Keratinocyte (primary cell): Measurements from ENCODE around the gene ZMYND8. TPM values are rescaled to one million over a fixed set of nuclear protein-coding genes. Genes with fewer than 3 reads are reported as not detected.
"Not testable (repeated sequence)": the region's sequence is repeated elsewhere in the genome, so short reads cannot be mapped to it uniquely, and the experiment has no call there.

Experiments used
- DNase-seq: peaks from one replicate; pipeline ENCODE4 v3.0.0-alpha.2; 2011; ENCODE audit warnings: low read depth, missing footprints, low spot score
- FAIRE-seq: peaks from 2 replicates; lab custom pipeline; 2011; peaks lifted over from hg19 to GRCh38; lab: Jason Lieb, UNC
- H2AFZ ChIP-seq: 2 replicates; pipeline ENCODE4 v1.6.0; 2012; ENCODE audit warnings: low read length, control low read depth, inconsistent platforms; ENCODE audit not compliant: control insufficient read depth
- H3K27ac ChIP-seq: 2 replicates; pipeline ENCODE4 v1.5.1; 2011; ENCODE audit warnings: low read length; ENCODE audit not compliant: control insufficient read depth, insufficient read depth
- H3K27me3 ChIP-seq: 3 replicates; pipeline ENCODE4 v1.6.0; 2011; ENCODE audit warnings: low read length; ENCODE audit not compliant: control insufficient read depth, insufficient read depth; ENCODE audit errors: extremely low read depth
- H3K36me3 ChIP-seq, 2 experiments: 2 replicates in 1 of 2; 3 replicates in 1 of 2; pipeline ENCODE4 v1.5.1; 2011; ENCODE audit warnings: low read length in 2 of 2, mild to moderate bottlenecking in 1 of 2; ENCODE audit not compliant: control insufficient read depth in 2 of 2, insufficient read depth in 2 of 2; ENCODE audit errors: extremely low read depth in 1 of 2
- H3K4me1 ChIP-seq: 3 replicates; pipeline ENCODE4 v1.5.1; 2011; ENCODE audit warnings: low read length; ENCODE audit not compliant: control insufficient read depth, insufficient read depth; ENCODE audit errors: extremely low read depth
- H3K4me2 ChIP-seq: 3 replicates; pipeline ENCODE4 v1.6.0; 2011; ENCODE audit warnings: low read depth, low read length; ENCODE audit not compliant: control insufficient read depth, insufficient read depth; ENCODE audit errors: extremely low read depth
- H3K4me3 ChIP-seq, 3 experiments: fragments of 200-600 bp in 1 of 3; sonication (generic) in 1 of 3; 2 replicates in 2 of 3; 3 replicates in 1 of 3; pipeline ENCODE4 v1.5.1; 2011 to 2016; ENCODE audit warnings: low read length in 3 of 3, mild to moderate bottlenecking in 3 of 3, control low read depth in 2 of 3, inconsistent platforms in 1 of 3, low read depth in 1 of 3, mixed read lengths in 1 of 3, mixed run types in 1 of 3, moderate library complexity in 1 of 3; ENCODE audit not compliant: control insufficient read depth in 2 of 3, insufficient read depth in 2 of 3; ENCODE audit errors: extremely low read depth in 1 of 3
- H3K79me2 ChIP-seq: 2 replicates; pipeline ENCODE4 v1.6.0; 2012; ENCODE audit warnings: low read length; ENCODE audit not compliant: control insufficient read depth, insufficient read depth
- H3K9ac ChIP-seq: 3 replicates; pipeline ENCODE4 v1.6.0; 2011; ENCODE audit warnings: low read length; ENCODE audit not compliant: control insufficient read depth, insufficient read depth; ENCODE audit errors: extremely low read depth
- H3K9me1 ChIP-seq: 3 replicates; pipeline ENCODE4 v1.6.0; 2011; ENCODE audit warnings: low read length; ENCODE audit not compliant: control insufficient read depth, insufficient read depth; ENCODE audit errors: extremely low read depth
- H3K9me3 ChIP-seq: 2 replicates; pipeline ENCODE4 v1.5.1; 2012; ENCODE audit warnings: low read depth, low read length; ENCODE audit not compliant: control insufficient read depth
- H4K20me1 ChIP-seq: 3 replicates; pipeline ENCODE4 v1.6.0; 2011; ENCODE audit warnings: low read length; ENCODE audit not compliant: control insufficient read depth, insufficient read depth; ENCODE audit errors: extremely low read depth
- CTCF ChIP-seq, 3 experiments: IDR thresholded peaks in 1 of 3; conservative IDR thresholded peaks in 1 of 3; optimal IDR thresholded peaks in 1 of 3; 2 replicates in 2 of 3; 3 replicates in 1 of 3; pipeline versions ENCODE3 to v1.5.1; 2011; ENCODE audit warnings: low read length in 3 of 3, mild to moderate bottlenecking in 3 of 3, moderate library complexity in 2 of 3, control low read depth in 1 of 3, inconsistent platforms in 1 of 3; ENCODE audit not compliant: insufficient read depth in 2 of 3; ENCODE audit errors: extremely low read depth in 1 of 3
- EZH2 ChIP-seq: IDR thresholded peaks from one replicate; pipeline ENCODE4 v1.6.1; 2012; ENCODE audit warnings: inconsistent platforms, mild to moderate bottlenecking, low read length, moderate library complexity
- dilution Hi-C: fragments of 300-500 bp; cut with MboI; formaldehyde crosslinking; loops from one replicate; pipeline ENCODE4 v1.7.0; 2020; ENCODE audit warnings: low sequenced_read_pairs; ENCODE audit not compliant: extremely low pct_ligation_motif_present
- polyA plus RNA-seq, 5 experiments: library from polyadenylated mRNA; depleted of rRNA in 3 of 5; stranded (reverse) in 3 of 5; stranded (forward) in 1 of 5; unstranded in 1 of 5; fragments of >200 nt; gene quantifications; 1 replicate in 1 of 5; 2 replicates in 3 of 5; 3 replicates in 1 of 5; pipeline versions ENCODE4 v1.2.1 to v1.2.3, GENCODE V29; 2011 to 2012; ENCODE audit warnings: missing spikeins in 2 of 5, low read depth in 1 of 5, low replicate concordance in 1 of 5

Gene ZMYND8
- polyA plus RNA-seq, 1 donor (not counting 4 experiments of a cell fraction or from before 2014, with no cell fraction given): 39.8 TPM

DNA sequence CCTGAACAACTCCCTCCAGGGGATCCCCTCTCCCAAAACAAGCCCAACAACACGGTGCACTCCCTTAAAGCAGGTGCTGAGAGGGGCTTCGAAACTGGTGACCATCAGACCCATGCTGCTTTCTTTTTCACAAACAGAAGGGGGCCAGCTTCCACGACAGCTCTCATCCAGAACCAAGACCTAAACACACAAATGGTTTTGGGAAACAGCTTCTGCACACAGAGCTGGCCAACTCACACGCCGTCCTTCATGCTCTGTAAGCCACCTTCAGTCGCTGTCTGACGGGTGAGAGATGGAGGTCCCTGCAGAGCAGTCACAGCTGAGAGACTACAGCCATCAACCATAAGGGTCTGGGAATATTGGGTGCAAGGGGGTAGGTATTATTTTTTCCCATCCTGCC lies 76.3 kb downstream of the ZMYND8 start:
- peaks cover 8% of the 10 kb centered on the region for H3K4me1 ChIP-seq
- H3K27ac ChIP-seq: no peak overlapping the region
- no peak for FAIRE-seq
- no peaks in the 10 kb centered on the region for H3K9me3 ChIP-seq
- no peaks in the 10 kb centered on the region for H3K27me3 ChIP-seq
- no peaks in the 10 kb centered on the region for H3K9me1 ChIP-seq
- dilution Hi-C loops: no loop called here
- no peak overlapping the region for H3K9ac ChIP-seq
- TF ChIP-seq EZH2 (no peak), CTCF (optimal IDR thresholded peaks at IDR 0.05 in 1 of 3, IDR thresholded peaks at IDR 0.05 in 1 of 3, conservative IDR thresholded peaks at IDR 0.05 in 1 of 3; ENCODE audit: extremely low read depth in 1 of 3, insufficient read depth in 2 of 3, low read length in 3 of 3) (no peak)
- no peak overlapping the region for H2AFZ ChIP-seq
- peaks cover 26% of the 10 kb centered on the region for H3K79me2 ChIP-seq
- H3K36me3 ChIP-seq: peaks cover 44 to 47% of the 10 kb centered on the region in 2 experiments
- no peaks in the 10 kb centered on the region for H4K20me1 ChIP-seq
- no peak for DNase-seq
- H3K4me2 ChIP-seq: no peak overlapping the region
- no peak overlapping the region for H3K4me3 ChIP-seq

DNA sequence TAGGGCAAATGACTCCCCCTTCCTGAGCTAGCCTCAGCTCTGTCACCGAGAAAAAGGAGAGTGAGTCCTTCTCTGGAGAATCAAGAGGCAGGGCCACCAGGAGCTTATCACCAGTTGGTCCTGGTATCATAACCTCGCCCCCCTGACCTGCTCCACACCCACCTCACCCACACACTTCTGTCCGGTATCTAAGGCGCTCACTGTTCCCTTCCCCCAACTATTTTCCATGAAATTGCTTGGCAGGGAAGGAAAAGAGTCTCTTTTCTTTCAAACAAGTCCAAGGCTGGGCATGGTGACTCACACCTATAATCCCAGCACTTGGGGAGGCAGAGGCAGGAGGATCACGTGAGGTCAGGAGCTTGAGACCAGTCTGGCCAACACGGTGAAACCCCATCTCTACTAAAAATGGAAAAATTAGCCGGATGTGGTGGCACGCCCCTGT lies 77.6 kb downstream of the ZMYND8 start:
- peaks cover 39 to 45% of the 10 kb centered on the region in 2 experiments for H3K36me3 ChIP-seq
- H3K79me2 ChIP-seq: peaks cover 25% of the 10 kb centered on the region
- no peak overlapping the region for H3K4me3 ChIP-seq
- no peak overlapping the region for H3K4me2 ChIP-seq
- no peak overlapping the region for H3K9ac ChIP-seq
- H3K4me1 ChIP-seq: peaks cover 21% of the 10 kb centered on the region
- dilution Hi-C loops: loop anchor here (10.0 kb wide), 1 partner anchor 56 kb away; no protein-coding TSS in a partner anchor
- FAIRE-seq (no peak), DNase-seq (no peak)
- no peak overlapping the region for H2AFZ ChIP-seq
- no peak for TF ChIP-seq CTCF (optimal IDR thresholded peaks at IDR 0.05 in 1 of 3, IDR thresholded peaks at IDR 0.05 in 1 of 3, conservative IDR thresholded peaks at IDR 0.05 in 1 of 3; ENCODE audit: extremely low read depth in 1 of 3, insufficient read depth in 2 of 3, low read length in 3 of 3)
- TF ChIP-seq EZH2: no peak
- H3K27ac ChIP-seq: no peak overlapping the region
- no peaks in the 10 kb centered on the region for H3K9me1 ChIP-seq
- H3K27me3 ChIP-seq: no peaks in the 10 kb centered on the region
- no peaks in the 10 kb centered on the region for H4K20me1 ChIP-seq
- H3K9me3 ChIP-seq: no peaks in the 10 kb centered on the region

- H3K9ac ChIP-seq, FAIRE-seq, H4K20me1 ChIP-seq: not testable (repeated sequence)
Measured at GRCh38 chr20:47277535-47277872, 79.0 kb downstream of the ZMYND8 start.

More at GRCh38 chr20:47277535-47277872, 79.0 kb downstream of the ZMYND8 start:
- not testable (repeated sequence) for H3K4me2 ChIP-seq, H3K27ac ChIP-seq, H3K27me3 ChIP-seq, H3K9me3 ChIP-seq, H3K4me3 ChIP-seq, H2AFZ ChIP-seq, H3K9me1 ChIP-seq, DNase-seq
- H3K4me1 ChIP-seq: peaks cover 31% of the 10 kb centered on the region
- dilution Hi-C loops: loop anchor here (10.0 kb wide), 1 partner anchor 57 kb away; no protein-coding TSS in a partner anchor
- H3K79me2 ChIP-seq: peaks cover 37% of the 10 kb centered on the region
- peaks cover 35 to 38% of the 10 kb centered on the region in 2 experiments for H3K36me3 ChIP-seq
